CD4-positive, alpha-beta T cell treated with Interleukin-21 for 1 hour (primary cell): Measurements from ENCODE around the gene NDE1.

Source experiments
- DNase-seq: peaks from one replicate; pipeline ENCODE4 v3.0.0-alpha.2; 2020

The NDE1 gene

GRCh38 chr16:15741207-15741871 is 91.3 kb downstream of the NDE1 start:
- no peak for DNase-seq

GRCh38 chr16:15742716-15743115 is 92.7 kb downstream of the NDE1 start:
- DNase-seq = no peak

- no peak for DNase-seq
These were observed 93.6 kb downstream of the NDE1 start for GRCh38 chr16:15743657-15744056.

GRCh38 chr16:15746332-15746731 is 96.3 kb downstream of the NDE1 start:
- no peak for DNase-seq

GRCh38 chr16:15747937-15748336 is 97.9 kb downstream of the NDE1 start:
- DNase-seq = no peak

- no peak for DNase-seq
These were observed 98.6 kb downstream of the NDE1 start for GRCh38 chr16:15748654-15749053.

GRCh38 chr16:15749371-15749770 is 99.3 kb downstream of the NDE1 start:
- DNase-seq = no peak

GRCh38 chr16:15749985-15750384 is 99.9 kb downstream of the NDE1 start:
- no peak for DNase-seq

GRCh38 chr16:15751940-15752339 is 101.9 kb downstream of the NDE1 start:
- DNase-seq = no peak

- DNase-seq = no peak
These were observed 102.9 kb downstream of the NDE1 start for GRCh38 chr16:15752717-15753488.

- DNase-seq = no peak
These were observed 104.9 kb downstream of the NDE1 start for GRCh38 chr16:15754821-15755534.

- no peak for DNase-seq
These were observed 107.0 kb downstream of the NDE1 start for GRCh38 chr16:15757077-15757386.

GRCh38 chr16:15757630-15758251 is 107.7 kb downstream of the NDE1 start:
- DNase-seq = no peak

GRCh38 chr16:15759070-15759469 is 109.0 kb downstream of the NDE1 start:
- DNase-seq = no peak

GRCh38 chr16:15760129-15760528 is 110.1 kb downstream of the NDE1 start:
- DNase-seq = no peak

GRCh38 chr16:15764112-15764511 is 114.1 kb downstream of the NDE1 start:
- DNase-seq = no peak

GRCh38 chr16:15765116-15765515 is 115.1 kb downstream of the NDE1 start:
- DNase-seq = no peak

- peak; percentile 49 for DNase-seq
These were observed 115.8 kb downstream of the NDE1 start for GRCh38 chr16:15765880-15766279.

GRCh38 chr16:15766918-15767317 is 116.9 kb downstream of the NDE1 start:
- DNase-seq = no peak

- no peak for DNase-seq
These were observed 118.2 kb downstream of the NDE1 start for GRCh38 chr16:15768201-15768600.

- DNase-seq = no peak
These were observed 119.2 kb downstream of the NDE1 start for GRCh38 chr16:15769239-15769638.

GRCh38 chr16:15770107-15770506 is 120.1 kb downstream of the NDE1 start:
- no peak for DNase-seq

GRCh38 chr16:15770512-15770911 is 120.5 kb downstream of the NDE1 start:
- no peak for DNase-seq

GRCh38 chr16:15771694-15772093 is 121.6 kb downstream of the NDE1 start:
- DNase-seq = no peak
